Measurements from ENCODE around the gene NPSR1. TPM values are rescaled to one million over a fixed set of nuclear protein-coding genes. Genes with fewer than 3 reads are reported as not detected.
A peak's percentile ranks its signal among the peaks of the same experiment; 100 is the strongest.

NPSR1 gene
- total RNA-seq, 2 donors from 2014 or later = not detected

DNA sequence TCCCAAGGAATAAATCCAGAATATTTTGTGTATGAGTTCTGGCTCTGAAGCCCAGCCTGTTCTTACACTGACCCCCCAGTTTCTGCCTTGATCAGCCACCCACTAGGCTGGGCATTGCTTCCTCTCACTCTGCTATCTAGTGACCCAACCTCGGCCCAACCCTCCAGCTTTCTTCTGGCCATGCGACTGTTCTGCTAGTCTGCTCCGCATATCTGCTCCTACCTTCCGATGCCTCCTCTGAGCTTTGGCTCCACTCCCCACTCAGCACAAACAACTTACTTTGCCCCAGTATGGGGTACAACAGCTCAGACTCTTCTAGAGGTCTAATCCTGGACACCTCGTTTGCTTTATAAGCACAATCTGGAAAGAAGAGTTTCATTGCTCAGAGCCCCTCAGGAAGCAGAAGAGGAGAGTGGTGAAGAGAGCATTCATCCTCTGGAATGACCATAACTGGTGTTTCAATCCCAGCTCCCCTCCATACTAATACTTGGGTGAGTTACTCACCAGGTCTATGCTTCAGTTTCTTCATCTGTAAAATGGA, 99.6 kb downstream of the NPSR1 start:
- 91% methylated on average over 5 of the region's 5 CpGs for WGBS
- intact Hi-C loops (cut with DNase I) = no loop called here
- Histone ChIP-seq H3K36me3 (no peaks in the 10 kb centered on the region), H3K9me3 (no peaks in the 10 kb centered on the region), H3K4me3 (no peak overlapping the region), H3K4me1 (replicated peaks) (no peaks in the 10 kb centered on the region), H3K27me3 (replicated peaks; ENCODE audit: insufficient read depth) (no peaks in the 10 kb centered on the region), H3K27ac (no peak overlapping the region)
- TF ChIP-seq POLR2A (IDR thresholded peaks at IDR 0.05) (no peak), POLR2AphosphoS5 (IDR thresholded peaks at IDR 0.05) (no peak)
- TF ChIP-seq, protein P1, sequence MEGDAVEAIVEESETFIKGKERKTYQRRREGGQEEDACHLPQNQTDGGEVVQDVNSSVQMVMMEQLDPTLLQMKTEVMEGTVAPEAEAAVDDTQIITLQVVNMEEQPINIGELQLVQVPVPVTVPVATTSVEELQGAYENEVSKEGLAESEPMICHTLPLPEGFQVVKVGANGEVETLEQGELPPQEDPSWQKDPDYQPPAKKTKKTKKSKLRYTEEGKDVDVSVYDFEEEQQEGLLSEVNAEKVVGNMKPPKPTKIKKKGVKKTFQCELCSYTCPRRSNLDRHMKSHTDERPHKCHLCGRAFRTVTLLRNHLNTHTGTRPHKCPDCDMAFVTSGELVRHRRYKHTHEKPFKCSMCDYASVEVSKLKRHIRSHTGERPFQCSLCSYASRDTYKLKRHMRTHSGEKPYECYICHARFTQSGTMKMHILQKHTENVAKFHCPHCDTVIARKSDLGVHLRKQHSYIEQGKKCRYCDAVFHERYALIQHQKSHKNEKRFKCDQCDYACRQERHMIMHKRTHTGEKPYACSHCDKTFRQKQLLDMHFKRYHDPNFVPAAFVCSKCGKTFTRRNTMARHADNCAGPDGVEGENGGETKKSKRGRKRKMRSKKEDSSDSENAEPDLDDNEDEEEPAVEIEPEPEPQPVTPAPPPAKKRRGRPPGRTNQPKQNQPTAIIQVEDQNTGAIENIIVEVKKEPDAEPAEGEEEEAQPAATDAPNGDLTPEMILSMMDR (IDR thresholded peaks at IDR 0.05) = no peak
- DNase-seq (ENCODE audit: low spot score) = no peak

DNA sequence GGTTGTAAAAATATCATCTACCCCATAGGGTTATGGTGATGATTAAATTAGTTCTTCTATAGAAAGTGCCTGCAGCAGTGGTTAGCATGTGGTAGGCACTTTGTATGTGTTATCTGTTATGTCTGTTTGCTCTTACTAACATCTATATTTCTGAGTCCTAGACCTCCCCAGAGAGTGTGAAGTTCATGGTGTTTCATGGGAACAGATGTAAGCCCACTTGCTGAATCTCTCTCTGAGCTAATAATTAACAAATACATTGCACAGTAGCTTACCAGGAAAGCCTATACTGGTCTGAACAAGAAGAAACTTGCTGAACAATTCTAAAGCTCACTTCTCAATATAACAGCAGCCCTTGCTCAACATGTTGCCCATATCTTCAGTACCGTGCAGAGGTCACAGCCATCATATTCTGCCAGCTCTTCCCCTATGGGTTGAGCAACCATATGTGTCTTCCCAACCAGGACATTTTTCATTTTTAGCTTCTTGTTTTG, 100.1 kb downstream of the NPSR1 start:
- no peak for DNase-seq (ENCODE audit: low spot score)
- Histone ChIP-seq H3K4me1 (replicated peaks) (no peaks in the 10 kb centered on the region), H3K36me3 (no peaks in the 10 kb centered on the region), H3K9me3 (no peaks in the 10 kb centered on the region), H3K4me3 (no peak overlapping the region), H3K27ac (no peak overlapping the region), H3K27me3 (replicated peaks; ENCODE audit: insufficient read depth) (no peaks in the 10 kb centered on the region)
- intact Hi-C loops (cut with DNase I) = no loop called here
- TF ChIP-seq POLR2A (IDR thresholded peaks at IDR 0.05) (no peak), POLR2AphosphoS5 (IDR thresholded peaks at IDR 0.05) (no peak)
- TF ChIP-seq, protein P1 (IDR thresholded peaks at IDR 0.05) = no peak
- WGBS = 45% methylated on average over 1 of the region's 1 CpG

DNA sequence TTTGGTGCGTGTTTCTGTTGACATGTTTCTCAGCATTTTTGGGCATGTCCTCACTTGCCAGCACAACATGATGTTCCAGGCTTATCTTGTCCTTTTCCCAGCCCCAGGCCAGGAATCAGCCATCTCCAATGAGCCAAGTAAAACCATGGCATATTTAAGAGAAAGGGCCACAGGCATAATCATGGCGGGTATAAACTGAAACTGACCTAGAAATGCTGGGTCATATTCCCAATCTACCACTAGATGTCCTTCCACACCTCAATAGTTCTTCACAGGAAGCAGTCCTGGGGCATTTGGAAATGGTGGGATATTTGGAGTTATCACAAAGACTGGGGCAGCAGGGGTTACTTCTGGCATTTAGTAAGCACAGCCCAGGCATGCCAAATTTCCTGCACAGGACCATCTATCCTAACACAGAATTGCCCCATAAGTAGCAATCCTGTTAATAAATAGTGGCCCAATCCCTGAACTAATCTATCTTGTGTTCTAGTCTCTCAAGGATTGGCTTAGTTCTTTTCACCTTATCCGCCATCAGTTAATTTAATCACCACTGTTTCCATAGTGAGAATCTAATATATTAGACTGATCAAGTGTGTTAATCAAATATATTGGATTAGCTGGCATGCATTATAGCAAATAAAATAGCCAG, 101.6 kb downstream of the NPSR1 start:
- intact Hi-C loops (cut with DNase I) = no loop called here
- Histone ChIP-seq H3K36me3 (no peaks in the 10 kb centered on the region), H3K4me1 (replicated peaks) (no peaks in the 10 kb centered on the region), H3K4me3 (no peak overlapping the region), H3K9me3 (no peaks in the 10 kb centered on the region), H3K27ac (no peak overlapping the region), H3K27me3 (replicated peaks; ENCODE audit: insufficient read depth) (no peaks in the 10 kb centered on the region)
- TF ChIP-seq POLR2AphosphoS5 (IDR thresholded peaks at IDR 0.05) = no peak
- TF ChIP-seq, protein P1 (IDR thresholded peaks at IDR 0.05) = peak in 3 of 4 experiments; percentile 20 to 33 (median 30)
- WGBS = 79% methylated on average over 3 of the region's 3 CpGs
- no peak for DNase-seq (ENCODE audit: low spot score)

DNA sequence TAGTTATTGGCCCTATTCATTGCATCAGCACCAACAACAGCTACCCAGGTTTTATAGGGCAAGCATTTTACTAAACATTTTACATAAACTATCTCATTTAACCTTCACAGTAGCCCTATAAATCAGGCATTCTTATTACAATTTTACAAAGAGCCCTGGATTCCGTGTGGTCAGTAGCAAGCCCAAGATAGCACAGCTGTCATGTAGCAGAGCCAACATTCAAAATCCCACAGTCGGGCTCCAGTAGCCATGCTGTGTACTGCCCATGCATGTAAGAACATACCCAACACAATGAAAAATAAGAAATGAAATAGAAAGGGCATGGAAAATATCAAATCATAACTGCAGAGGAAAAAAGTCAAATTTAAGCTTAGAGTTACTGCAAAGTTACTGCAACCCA, 102.3 kb downstream of the NPSR1 start:
- no peak for DNase-seq (ENCODE audit: low spot score)
- H3K4me3 ChIP-seq = no peak overlapping the region
- H3K27me3 ChIP-seq (replicated peaks; ENCODE audit: insufficient read depth) = no peaks in the 10 kb centered on the region
- intact Hi-C loops (cut with DNase I) = no loop called here
- no peak overlapping the region for H3K27ac ChIP-seq
- H3K36me3 ChIP-seq = no peaks in the 10 kb centered on the region
- no peak for TF ChIP-seq POLR2A (IDR thresholded peaks at IDR 0.05)
- TF ChIP-seq, protein P1 (IDR thresholded peaks at IDR 0.05) = no peak
- TF ChIP-seq POLR2AphosphoS5 (IDR thresholded peaks at IDR 0.05) = no peak
- 74% methylated on average over 2 of the region's 2 CpGs for WGBS
- no peaks in the 10 kb centered on the region for H3K9me3 ChIP-seq
- H3K4me1 ChIP-seq (replicated peaks) = no peaks in the 10 kb centered on the region

DNA sequence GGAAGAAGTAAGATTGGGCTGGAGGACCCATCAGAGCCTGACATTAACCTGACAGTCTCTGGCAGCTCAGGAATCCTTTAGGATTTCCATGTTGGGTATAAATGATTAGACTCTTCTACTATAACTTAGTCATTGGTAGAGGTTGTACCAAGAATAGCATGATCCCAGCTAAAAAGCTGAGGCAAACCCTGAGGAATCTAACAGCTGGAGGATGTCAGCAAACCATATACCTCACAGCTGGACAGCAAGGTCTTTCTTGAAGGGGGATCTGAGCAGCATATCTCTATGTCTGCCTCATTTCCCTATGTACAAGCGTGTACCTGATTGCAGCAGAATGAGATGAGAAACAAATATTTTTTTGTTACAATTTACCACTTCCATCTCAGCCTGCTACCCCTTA, 103.2 kb downstream of the NPSR1 start:
- Histone ChIP-seq H3K27me3 (replicated peaks; ENCODE audit: insufficient read depth) (no peaks in the 10 kb centered on the region), H3K4me1 (replicated peaks) (no peaks in the 10 kb centered on the region), H3K9me3 (no peaks in the 10 kb centered on the region), H3K27ac (no peak overlapping the region), H3K36me3 (no peaks in the 10 kb centered on the region), H3K4me3 (no peak overlapping the region)
- no peak for DNase-seq (ENCODE audit: low spot score)
- TF ChIP-seq, protein P1 (IDR thresholded peaks at IDR 0.05) = no peak
- TF ChIP-seq POLR2A (IDR thresholded peaks at IDR 0.05) = no peak
- no peak for TF ChIP-seq POLR2AphosphoS5 (IDR thresholded peaks at IDR 0.05)
- intact Hi-C loops (cut with DNase I) = no loop called here
- WGBS = 88% methylated on average over 1 of the region's 1 CpG

Data from prostate gland (tissue), 2 donors.